GM12874 (cell line): ENCODE data around the gene EXOC2.

Experiments
- TF ChIP-seq, protein P1 (sequence below): IDR thresholded peaks from 2 replicates; pipeline ENCODE4 v1.5.1; 2011; ENCODE audit warnings: low read depth, mild to moderate bottlenecking, control low read depth, low read length, moderate library complexity; ENCODE audit not compliant: insufficient read depth

Gene EXOC2

DNA sequence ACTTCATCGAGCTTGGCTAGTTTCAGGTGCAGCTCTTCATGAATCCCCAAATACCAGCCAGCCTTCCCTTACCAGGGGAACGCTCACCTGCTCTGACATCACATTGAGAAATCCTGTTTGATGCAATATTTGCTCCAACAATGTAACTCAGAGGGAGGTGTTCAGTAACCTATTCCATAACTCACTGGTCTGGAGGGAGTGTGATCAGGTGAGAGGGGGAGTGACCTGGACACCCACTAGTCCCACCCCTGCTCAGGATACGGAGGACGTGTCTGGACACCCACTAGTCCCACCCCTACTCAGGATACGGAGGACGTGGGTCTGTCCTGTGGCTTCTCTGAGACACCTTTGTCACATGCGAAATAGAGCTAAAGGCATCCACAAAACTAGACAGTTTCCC is 106.4 kb downstream of the EXOC2 start:
- TF ChIP-seq, protein P1, sequence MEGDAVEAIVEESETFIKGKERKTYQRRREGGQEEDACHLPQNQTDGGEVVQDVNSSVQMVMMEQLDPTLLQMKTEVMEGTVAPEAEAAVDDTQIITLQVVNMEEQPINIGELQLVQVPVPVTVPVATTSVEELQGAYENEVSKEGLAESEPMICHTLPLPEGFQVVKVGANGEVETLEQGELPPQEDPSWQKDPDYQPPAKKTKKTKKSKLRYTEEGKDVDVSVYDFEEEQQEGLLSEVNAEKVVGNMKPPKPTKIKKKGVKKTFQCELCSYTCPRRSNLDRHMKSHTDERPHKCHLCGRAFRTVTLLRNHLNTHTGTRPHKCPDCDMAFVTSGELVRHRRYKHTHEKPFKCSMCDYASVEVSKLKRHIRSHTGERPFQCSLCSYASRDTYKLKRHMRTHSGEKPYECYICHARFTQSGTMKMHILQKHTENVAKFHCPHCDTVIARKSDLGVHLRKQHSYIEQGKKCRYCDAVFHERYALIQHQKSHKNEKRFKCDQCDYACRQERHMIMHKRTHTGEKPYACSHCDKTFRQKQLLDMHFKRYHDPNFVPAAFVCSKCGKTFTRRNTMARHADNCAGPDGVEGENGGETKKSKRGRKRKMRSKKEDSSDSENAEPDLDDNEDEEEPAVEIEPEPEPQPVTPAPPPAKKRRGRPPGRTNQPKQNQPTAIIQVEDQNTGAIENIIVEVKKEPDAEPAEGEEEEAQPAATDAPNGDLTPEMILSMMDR = no peak

DNA sequence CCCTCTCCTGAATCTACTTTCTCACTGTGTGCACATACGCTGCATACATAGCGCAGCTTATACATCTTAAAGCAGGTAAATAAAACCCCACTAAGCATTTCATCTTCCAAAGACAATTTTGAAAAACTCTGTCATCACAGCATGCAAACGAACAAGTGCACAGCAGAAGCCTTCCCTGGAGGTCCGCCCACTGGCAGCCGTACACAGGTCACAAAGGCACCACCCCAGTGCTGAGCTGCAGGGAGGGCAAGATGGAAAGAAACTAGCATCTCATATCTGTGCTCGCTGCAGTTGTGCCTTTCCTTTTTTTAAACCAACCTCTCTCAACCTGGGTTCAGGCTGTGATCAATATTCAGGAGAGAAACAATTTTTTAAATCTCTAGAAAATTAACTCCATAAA is 109.3 kb downstream of the EXOC2 start:
- TF ChIP-seq, protein P1 = no peak

DNA sequence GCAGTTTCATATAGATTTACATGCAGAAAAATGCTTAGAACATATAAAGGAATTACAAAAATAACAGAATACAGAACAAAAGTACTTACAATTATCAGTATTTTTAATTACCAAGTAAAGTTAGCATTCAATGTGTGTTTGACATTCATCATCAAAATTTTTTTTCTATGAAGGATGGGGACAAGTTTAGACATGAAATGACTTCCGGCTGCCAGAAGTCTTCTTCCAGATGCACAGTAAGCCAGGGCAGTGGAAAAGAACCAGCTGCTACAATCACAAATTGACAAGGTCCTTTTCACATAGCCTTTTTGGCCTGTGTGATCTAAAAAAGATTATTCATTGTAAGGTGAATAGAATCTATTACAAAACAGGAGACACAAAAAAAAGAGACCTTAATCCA is 109.8 kb downstream of the EXOC2 start:
- TF ChIP-seq, protein P1 = no peak

DNA sequence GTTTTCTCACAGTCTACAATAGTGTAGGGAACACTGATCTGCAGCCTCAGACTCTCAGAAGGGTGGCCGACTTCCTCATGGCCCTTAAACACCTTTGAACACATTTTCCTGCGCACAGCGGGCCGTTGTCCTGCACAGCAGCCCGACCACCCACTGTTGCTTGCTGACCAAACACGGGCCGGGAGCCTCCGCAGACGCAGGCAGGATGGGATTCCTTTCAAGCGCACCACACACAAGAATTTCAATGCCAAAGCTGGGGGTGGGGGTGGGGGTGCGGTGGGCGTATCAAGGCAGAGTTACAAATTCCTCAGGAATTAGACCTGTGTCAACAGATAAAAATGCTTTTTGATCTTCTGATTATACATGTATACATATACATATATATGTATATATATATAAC is 110.6 kb downstream of the EXOC2 start:
- TF ChIP-seq, protein P1 = no peak

DNA sequence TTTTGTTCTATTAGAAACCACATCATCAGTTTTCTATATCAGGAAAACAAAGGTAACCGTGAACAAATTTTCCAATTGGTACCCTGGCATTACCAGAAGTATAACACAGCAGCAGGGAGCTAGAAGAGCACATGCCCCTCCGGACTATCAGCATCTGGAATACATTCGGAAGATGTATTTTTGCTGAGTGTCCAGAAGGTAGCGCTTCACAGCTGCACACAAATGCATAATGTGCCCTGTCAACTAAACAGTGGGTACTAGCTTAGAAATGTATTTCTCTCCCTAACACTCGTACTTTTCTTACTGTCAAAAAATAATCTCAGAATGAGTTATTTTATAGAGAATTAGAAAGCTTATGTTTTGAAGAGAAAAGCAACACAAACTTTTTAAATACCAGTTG is 113.6 kb downstream of the EXOC2 start:
- TF ChIP-seq, protein P1 = no peak

DNA sequence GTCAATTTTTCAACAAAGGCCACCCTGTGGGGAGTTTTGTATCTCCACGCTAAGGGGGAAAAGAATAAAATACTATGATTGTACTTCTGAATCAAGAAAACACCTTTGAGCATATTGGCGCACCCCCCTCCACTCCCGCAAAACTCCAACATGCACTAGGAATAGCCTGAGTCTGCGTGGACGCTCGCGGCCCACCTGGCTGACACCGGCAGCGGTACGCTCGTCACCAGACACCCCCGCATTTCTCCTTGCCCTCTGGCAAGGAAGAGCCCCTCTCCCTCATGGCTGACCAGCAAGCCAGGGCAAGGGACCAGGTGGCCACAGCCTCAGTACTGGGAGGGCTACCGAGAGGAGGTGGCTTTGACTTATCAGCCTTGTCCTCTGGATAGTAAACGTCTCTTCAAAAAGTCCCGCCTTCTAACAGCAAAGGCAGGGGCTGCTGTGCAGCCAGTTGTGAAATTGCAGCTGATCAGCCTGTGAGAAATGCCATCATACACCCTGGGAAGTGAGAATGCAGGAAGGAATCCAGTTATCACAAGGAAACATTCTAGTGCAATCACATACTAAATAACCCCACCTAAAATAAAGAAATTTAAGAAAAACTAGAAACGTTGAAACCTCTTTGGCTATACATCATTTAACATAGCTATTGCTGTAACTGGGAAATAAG is 120.2 kb downstream of the EXOC2 start:
- TF ChIP-seq, protein P1 = no peak

DNA sequence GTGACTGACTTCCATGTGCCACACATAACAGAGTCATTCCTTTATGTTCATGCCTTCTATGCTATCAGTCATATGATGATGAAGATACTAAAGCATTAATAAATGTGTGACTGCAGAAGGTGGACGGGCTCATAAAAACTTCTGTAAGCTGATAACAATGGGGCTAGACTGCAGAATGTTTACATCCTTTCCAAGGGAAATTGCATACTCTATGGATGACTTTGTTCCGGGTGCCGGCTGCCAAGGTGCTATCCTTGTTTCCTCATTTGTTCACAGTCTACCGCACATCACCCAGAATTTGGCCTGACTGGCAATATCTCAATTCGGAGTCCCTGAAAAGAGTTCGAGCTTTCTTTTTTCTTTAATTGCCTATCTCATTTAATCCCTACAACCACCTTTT is 121.0 kb downstream of the EXOC2 start:
- TF ChIP-seq, protein P1 = no peak

DNA sequence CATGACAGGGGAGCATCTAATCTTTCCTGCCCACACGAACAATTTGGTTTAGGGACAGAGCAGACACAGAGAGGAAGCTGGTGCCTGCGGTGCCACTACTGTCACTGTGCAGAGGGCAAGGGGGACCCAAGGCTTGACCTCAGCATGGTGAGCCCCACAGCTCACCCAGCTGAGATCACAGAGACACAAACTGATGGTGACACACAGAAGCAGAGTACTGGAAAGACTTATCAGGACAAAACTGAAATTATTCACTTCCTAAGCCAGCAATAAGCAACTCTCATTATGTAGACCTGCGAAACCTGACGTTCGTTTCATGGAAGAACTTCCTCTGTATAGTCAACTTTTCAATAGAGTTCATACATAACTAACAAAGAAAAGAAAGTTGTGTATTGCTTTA is 122.1 kb downstream of the EXOC2 start:
- TF ChIP-seq, protein P1 = no peak
